Measurements from ENCODE around the gene MELTF.

MELTF gene

GRCh38 chr3:197026481-197026866 lies 3.1 kb downstream of the MELTF start:
- no peak for DNase-seq

DNA sequence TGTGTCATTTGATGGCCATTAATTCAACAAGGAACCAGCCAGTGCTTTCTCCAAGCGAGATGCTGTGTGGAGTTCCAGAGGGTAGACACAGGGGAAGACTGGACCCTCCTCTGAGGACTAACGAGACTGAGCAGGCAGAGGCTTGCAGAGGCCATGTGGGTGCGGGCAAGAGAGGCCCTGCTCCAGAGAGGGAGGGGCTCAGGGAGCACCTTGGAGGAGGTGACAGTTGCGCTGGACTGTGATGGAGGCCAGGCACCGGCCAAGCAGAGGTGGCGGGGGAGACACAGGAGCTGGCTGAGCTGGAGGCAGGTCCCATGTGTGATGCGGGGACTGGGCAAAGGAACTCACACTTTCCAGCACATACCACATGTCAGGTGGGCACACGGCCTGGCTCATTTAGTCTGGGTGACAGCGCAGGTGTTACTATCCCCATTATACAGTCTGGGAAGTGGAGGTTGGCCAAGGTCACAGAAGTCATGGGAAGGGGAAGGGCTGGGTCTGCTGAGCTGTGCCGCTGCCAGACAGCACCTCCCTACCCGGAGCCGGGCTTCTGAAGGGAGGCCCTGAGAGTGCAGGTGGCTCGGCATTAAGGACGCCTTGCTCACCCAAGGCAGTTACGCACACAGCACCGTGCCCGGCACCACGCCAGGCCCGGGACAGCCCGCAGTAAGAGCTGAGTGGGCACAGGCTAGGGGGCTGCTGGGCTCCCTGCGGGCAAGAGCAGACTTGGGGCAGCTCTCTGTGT lies 3.7 kb downstream of the MELTF start:
- no peak for DNase-seq

DNA sequence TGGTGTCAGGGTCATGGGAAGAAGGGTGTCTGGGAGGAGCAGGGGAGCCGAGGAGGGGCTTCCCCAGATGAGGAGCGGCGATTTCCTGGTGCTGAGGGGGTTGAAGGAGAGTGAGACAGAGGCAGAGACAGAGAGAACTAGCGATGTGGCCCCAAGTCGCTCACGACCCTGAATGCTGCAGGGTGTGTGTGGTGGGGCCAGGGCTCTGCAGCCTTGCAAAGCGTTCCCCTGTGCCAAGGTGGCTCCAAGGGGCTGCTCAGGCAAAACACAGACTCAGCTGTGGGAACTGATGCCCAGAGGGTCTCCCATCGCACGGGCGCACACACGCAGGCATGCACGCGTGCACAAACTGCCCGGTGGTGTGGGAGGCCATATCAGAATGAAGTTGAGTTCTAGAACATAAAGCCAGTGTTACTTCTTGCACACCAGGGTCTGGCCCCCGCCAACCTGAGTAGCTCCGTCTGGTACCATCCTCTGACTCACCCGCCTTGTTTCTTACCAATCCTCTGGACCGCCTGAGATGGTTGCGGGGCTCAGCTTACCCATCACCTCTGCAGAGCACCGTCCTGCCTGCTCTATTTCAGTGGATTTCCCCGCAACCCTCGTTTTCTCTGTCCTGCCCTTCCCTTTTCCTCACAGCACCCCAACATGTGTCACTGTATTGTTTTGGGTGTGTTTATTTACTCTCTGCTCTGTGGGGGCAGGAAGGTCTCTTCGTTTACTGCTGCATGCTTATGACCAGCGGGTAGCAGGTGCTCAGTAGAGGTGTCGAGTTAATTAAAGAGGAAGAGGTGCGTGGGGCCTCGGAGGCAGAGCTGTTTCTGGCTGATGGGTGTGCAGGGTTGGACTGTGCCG lies 4.5 kb downstream of the MELTF start:
- DNase-seq = no peak

- no peak for DNase-seq
Observed at GRCh38 chr3:197023998-197024651, 5.5 kb downstream of the MELTF start.

- no peak for DNase-seq
Observed at GRCh38 chr3:197023241-197023997, 6.2 kb downstream of the MELTF start.

GRCh38 chr3:197022405-197023231 lies 7.0 kb downstream of the MELTF start:
- no peak for DNase-seq

DNA sequence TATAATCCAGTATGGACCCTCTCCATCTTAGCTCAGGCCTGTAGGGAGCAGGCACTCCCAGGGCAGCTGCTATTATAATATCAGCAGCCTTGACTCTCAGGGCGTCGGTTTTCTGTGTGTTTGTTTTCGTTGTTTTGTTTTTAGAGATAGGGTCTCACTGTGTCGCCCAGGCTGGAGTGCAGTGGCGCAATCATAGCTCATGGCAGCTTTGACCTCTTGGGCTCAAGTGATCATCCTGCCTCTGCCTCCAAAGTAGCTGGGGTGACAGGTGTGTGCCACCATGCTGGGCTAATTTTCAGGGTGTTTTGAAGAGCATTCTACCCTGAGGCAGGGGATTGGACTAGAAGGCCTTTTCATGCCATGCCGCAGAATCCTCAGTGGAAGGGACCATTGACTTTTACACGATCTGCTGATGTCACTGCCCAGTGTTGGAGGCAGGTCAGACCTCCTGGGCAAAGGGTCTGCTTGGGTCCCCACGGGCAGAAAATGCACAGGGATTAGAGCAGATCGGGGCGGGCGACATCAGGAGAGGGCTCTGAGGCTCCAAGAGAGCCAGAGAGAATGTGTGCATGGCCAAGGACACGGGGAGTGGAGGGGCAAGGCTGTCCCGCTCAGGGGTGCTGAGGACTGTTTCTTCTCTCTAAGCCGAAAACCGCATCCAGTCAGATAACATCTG lies 7.8 kb downstream of the MELTF start:
- no peak for DNase-seq

DNA sequence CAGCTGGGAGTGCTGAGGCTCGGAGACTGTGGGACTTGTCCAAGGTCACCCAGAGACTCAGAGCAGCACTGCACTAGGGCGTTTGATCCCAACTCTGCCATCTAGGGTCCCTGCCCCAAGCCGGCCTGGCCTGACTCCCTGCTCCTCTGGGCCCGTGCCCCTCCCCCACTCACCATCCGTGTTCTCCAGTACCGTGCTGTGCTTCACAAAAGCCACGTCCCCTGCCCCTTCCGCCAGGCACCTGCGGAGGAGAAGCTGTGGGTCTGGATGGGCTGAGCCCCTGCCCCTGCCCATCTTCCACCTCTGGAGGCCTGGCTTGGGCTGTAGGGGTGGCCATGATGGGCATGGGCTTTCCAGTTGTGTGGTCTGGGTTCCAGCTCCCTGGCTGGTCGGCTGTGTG lies 8.4 kb downstream of the MELTF start:
- peak; percentile 12 for DNase-seq

DNA sequence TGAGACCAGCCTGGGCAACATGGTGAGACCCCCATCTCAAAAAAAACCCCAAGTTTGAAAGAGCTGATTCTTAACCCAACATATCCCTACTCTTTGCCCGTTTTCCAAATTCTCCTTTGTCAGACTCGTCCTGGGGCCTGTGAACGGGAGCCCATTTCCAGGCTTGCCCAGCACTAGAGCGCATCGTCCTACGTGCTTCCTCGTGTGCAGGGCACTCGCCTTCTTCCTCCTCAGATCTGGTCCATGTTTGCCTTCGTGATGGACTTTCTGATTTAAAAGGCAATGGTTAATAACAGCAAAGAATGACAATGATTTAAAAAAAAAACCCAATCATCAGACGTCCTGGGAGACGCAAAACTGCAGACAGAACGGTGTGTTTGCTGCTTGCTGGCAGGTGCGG lies 10.1 kb downstream of the MELTF start:
- DNase-seq = peak; percentile 7

- DNase-seq = no peak
Observed at GRCh38 chr3:197019021-197019420, 10.6 kb downstream of the MELTF start.

GRCh38 chr3:197017003-197017402 lies 12.6 kb downstream of the MELTF start:
- no peak for DNase-seq

DNA sequence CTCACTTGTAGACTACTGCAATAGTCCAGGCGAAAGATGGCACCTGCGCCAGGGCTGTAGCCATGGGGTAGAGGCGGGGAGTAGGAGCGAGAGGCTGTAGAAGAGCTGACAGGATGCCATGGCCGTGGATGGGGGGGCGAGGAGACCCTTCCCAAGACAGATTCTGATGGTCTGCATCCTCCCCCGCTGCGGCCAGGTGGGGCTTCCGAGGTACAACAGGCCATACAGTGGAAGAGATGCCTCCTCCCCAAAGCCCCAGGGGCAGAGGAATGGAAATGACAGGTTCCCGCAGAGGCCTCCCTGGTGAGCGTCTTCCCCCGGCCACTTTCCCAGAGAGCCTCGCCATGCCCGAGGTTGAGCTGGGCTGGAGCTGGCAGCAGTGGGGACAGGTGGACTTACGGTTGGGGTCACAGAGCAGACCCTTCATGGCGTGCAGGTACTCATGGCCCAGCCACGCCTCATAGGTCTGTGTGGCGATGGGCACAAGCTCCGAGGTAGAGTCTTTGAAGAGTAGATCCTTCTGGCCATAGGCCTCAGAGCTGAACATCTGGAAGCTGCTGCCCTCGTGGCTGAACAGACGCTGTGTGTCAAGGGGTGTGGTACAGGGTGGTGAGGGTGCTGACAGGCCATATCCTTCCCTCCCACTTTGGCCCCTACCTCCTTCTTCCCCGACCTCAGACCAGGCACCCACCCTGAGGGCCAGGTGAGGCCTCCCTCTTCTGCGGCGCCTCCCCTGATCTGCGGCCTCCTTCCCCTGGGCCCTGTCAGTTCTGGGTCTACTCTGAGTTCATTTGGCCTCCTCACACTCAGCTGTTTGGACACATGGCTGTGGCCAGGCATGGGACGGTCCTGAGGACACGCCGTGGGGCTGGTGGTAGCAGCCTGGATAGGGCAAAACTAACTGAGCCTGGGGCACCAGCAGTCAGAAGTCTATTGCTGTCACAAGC lies 13.6 kb downstream of the MELTF start:
- no peak for DNase-seq

DNA sequence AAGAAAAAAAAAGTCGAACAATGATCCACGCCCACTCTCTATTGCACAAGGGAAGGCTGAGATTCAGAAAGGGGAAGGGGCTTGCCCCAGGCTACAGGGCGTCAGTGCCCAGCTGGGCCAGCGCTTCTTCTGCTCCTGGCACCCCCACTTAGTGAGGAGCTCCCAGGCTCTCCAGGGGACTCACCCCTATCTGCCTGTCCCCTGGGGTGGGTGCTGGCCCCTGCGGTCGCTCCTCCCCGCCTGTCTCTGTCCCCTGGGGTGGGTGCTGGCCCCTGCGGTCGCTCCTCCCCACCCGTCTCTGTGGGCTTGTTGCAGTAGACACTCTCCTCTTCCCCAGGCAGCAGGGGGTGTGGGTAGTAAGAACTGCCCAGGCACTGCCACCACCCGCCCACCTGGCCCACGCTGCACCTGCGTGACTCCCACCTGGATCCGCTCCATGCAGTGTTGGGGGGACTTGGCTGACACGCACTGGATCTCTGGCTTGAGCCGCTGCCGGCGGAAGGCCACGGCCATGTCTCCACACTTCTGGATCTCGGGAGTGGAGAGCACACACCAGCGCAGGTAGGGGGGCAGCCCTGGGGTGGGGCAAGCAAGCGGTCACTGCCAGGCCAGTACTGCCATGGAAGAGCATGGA lies 14.6 kb downstream of the MELTF start:
- no peak for DNase-seq

GRCh38 chr3:197014024-197014423 lies 15.6 kb downstream of the MELTF start:
- no peak for DNase-seq

GRCh38 chr3:197012540-197012883 lies 17.1 kb downstream of the MELTF start:
- no peak for DNase-seq

DNA sequence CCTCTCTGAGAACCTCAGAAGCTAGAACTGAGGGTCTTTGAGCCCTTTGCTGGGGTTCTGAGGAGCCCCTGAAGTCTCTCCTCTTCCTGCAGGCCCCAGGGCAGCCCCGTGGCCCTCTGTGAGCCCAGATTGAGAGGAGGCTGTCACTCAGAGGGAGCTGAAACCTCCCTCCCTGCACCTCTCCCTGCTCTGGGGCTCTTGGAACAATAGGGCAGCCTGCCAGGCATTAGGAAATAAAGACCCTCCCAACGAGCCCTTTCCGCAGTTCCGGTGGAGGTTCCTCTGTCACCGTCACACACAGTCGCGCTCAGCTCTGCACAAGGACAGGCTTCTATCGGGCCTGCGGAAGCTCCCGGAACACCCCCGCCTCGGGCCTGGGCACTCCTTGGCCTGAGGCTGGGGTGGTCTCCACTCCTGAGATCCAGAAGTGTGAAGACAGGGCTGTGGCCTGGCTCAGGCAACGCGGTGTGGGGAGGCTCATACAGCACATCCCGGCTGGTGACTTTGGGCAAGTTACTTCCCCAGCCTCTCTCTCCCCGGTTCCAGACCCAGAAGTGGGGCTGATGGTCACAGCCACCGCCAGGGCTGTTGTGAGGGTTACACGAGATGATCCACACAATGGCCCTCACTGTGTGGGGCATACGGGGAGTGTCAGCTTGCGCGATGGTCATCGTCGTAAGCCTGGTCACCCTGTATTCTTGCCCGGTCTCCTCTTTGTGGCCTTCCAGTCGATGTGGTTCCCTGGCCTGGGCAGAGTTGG lies 17.7 kb downstream of the MELTF start:
- DNase-seq = no peak

DNA sequence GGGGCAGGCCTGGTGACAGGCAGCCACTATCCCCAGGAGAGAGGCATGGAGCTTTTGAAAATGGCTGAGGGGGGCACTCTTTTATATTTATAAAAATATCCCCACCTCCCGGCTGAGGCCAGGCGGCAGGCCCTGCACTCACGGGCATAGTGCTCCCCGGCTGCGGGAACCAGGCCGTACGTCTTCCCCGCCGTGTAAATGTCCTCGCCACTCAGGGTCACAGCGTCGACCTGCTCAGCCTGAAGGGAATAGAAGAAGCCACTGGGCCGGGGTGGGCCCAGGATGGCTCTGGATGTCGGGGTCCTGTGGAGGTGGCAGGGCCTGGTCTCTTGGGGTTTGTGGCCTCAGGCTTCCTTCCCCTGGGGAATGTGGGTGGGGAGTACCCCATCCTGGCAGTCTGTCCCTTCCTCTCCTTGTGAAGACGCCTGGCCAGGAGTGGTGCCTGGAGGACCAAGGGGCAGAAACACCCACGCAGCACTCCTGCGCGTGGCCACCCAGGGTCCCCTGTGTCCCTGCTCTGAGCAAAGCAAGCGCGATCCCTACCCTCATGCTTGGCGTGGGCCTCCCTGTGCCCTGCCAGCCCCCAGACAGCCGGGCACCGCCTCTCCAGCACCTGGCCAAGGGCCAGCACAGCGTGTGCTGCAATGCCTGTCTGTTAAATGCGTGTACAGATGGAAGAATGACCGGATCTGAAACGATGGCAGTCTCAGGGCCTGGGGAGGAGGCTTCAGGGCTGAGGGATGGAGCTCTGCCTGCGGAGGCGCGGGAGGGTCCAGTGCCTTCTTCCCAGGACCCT lies 18.9 kb downstream of the MELTF start:
- DNase-seq = no peak

DNA sequence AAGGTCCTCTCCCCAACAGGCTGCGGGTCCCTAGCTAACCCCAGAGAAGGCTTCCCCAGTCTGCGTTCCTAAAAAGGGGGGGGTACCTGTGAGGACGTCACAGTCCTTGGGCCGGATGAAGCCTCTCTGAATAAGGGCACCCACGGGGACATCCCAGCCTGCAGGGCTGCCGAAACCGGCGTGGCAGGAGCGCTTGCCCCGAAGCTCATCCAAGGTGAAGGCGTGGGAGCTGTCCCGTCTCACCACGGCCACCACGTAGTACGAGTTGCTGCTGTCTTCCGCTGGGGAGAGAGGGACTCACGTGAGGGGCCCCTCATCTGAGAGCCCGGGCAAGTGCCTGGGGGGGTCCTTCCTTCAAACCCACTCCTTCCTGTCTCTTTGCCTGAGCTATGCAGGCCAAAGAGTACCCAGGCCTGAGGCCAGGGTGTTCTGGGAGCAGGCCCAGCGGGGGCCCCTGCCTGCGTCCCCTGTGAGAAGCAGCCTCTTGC lies 20.0 kb downstream of the MELTF start:
- DNase-seq = no peak

All from activated T-cell treated with anti-CD3 and anti-CD28 coated beads, Interleukin-2, amount 50 U/mL, for 1 hour (primary cell).